Muscle of back (tissue), 11 donors: ENCODE results near the gene ADK. TPM values are rescaled to one million over a fixed set of nuclear protein-coding genes. Genes with fewer than 3 reads are reported as not detected.
A peak's percentile ranks its signal among the peaks of the same experiment; 100 is the strongest.

ENCODE experiments used
- DNase-seq, 3 donors: peaks; one replicate each; pipeline versions ENCODE4 v3.0.0 to v3.0.0-alpha.2; 2013
- polyA plus RNA-seq, 10 donors: library from polyadenylated mRNA; unstranded; fragments of 120-200 nt; gene quantifications; one replicate each; pipeline ENCODE4 v1.2.1, GENCODE V29; 2013; ENCODE audit not compliant: insufficient read length in 10 of 10

ADK gene
- polyA plus RNA-seq, 10 donors: 29.7 to 39.6 (median 34.0) TPM

GRCh38 chr10:74662635-74663034, 511.6 kb downstream of the ADK start:
- DNase-seq: no peak

DNA sequence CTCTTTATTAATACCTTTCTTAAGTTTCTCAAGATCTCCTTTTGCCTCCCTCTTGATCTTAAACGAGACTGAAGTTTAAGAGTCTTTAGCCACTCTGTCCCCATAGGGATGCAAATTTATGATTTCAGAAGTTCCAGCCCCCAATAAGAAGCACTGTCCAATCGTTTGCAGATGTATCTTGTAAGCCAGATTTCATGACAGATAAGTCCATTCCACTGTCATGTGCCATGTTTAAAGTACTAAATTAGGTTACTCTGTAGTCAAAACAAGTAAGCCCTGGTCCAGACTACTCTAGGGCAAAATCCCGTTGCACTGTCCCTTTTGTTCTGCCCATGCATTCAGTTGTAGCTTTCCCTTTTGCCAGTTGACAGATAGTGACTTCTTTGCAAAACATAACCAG, 518.2 kb downstream of the ADK start:
- DNase-seq: no peak

GRCh38 chr10:74671716-74672115, 520.7 kb downstream of the ADK start:
- no peak for DNase-seq

DNA sequence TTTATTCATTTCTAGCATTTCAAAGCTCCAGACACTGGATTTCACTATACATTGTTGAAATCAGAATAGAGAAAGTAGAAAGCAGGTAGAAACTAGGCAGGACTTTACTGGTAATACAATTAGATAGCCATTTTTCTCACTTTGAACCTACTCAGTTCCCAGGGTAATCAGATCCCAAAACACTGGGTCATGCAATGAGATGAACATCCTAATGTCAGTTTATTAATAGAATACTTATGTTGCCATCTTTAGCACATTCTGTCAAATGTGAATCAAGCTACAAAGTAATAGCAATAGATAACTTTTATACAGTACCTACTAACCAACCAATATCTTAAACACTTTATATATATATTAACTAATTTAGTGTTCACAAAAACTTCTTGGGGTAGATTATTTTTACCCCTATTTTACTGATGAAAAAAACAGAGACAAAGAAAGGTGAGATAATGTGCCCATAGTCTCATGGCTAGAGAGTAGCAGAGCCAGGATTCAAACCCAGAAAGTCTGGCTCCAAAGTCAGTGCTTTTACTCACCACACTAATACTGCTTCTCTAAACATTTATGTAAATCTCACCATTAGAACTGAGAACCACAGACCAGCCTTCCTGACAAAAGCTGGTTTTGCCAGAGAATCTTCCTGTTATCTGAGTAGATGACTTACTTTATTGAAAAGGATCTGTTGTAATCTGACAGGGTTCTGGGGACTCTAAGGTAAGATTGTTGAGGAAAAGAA, 521.6 kb downstream of the ADK start:
- DNase-seq: no peak

DNA sequence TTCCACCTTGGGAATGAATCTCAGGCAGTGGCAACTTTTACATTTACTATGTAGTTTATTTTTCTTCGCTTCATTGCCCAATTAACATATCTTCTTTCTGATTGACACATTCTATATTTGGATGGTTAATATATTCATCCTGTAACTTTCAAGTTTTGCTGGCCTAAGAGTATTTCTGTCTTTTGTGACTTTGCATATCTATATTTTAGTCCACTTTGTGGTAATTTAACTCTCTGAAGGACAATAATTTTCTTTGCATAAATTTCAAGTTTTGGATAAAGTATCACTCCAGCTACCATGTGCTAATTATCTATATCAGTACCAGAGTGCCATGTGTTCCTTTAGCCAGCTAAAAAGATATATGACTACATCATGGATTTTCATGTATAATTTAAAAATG, 523.9 kb downstream of the ADK start:
- no peak for DNase-seq

DNA sequence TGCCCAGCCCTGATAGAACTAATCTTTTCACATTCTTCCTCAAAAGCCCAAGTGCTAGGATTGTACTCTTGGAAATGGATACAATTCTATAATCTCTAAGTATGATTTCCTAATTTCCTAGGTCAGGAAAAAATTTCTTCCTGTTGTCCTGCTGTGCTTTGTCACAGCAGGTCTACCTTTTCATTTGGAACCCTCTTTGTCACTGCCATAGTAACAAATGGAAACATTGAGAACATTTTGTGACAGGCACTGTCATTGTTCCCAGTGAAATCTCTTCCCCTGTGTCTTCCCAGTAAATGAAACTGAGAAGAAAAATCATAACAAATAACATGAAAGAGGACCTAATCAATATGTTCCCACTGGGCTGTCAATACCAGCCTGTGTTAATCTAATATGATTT, 524.5 kb downstream of the ADK start:
- DNase-seq: no peak

GRCh38 chr10:74677951-74678350, 526.9 kb downstream of the ADK start:
- no peak for DNase-seq

- no peak for DNase-seq
These were observed 531.1 kb downstream of the ADK start for GRCh38 chr10:74681917-74682627.

- no peak for DNase-seq
These were observed 532.0 kb downstream of the ADK start for GRCh38 chr10:74683067-74683466.

DNA sequence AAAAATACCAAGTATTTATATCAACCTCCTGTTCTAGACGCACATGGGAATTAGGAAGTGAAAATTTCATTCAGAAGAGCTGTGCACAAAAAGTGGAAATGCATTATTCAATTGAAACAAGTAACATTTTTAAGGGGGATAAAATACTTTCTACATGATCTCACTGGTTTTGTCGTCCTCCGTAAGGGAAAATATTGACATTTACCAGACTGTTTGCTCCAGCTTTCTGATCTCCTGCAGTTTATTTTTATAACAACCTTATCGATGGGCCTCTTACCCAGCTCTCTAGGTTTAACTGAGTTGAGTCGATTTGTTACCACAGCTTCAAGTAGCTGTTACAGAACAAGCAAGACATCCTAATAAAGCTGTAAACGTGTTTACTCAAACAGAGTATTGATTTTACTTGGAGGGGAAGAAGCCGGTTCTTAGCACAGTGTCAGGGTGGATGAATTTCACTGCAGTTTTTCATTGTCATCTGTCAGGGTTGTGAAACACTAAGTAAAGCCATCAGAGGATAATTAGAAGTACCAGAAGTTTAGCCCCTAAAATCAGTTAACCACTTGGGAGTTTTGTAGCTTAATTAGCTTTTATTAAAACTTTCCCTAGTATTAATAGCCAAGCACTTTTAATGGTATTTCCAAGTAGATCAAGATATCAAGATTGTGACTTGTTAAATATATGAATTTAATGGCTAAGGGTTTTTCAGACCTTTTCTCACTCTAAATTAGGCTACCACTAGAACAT, 532.8 kb downstream of the ADK start:
- DNase-seq: peak in 1 of 3 donors; percentile 20

DNA sequence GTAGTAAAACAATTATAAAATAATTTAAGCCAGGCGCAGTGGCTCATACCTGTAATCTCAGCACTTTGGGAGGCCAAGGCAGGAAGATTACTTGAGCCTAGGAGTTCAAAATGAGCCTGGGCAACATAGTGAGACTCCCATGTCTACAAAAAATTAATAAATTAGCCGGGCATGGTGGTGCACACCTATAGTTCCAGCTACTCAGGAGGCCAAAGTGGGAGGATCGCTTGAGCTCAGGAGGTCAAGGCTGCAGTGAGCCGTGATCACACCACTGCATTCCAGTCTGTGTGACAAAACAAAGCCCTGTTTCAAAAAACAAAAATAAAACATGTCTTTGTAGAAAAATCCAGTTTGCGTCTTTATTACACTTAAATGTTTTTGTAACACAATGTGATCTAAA, 533.4 kb downstream of the ADK start:
- no peak for DNase-seq

DNA sequence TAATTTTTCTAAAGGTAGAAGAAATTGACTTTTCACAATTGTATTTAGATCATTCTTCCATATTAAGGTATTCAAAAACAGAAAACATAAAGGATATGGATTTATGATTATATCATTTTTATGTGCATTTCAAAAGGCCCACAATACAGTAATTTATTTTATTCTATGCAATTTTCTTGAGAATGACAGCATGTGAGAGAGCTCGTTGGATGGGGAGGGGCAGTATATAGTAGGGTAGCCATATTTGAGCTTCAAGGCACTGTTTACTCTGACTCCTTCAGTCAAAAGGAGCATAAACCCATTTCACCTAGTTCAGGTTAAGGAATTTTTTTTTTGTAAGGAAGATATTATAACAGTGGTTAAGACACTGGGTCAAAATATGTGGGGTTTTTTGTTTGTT, 534.5 kb downstream of the ADK start:
- DNase-seq: no peak

DNA sequence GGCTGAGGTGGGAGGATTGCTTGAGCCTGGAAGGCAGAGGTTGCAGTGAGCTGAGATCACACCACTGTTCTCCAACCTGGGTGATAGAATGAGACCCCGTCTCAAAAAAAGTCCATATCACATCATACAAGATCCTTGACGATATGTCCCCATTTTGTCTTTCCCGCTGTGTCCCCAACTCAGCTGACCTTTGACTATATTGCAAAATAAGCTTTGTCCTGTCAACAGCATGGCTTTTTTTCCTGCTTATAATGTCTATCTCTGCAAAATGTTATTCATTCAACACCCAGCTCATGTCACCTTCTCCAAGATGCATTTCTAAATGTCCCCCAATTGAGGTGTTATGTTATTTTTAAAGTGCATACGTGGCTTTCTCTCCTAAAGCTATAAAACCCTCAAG, 539.4 kb downstream of the ADK start:
- no peak for DNase-seq

DNA sequence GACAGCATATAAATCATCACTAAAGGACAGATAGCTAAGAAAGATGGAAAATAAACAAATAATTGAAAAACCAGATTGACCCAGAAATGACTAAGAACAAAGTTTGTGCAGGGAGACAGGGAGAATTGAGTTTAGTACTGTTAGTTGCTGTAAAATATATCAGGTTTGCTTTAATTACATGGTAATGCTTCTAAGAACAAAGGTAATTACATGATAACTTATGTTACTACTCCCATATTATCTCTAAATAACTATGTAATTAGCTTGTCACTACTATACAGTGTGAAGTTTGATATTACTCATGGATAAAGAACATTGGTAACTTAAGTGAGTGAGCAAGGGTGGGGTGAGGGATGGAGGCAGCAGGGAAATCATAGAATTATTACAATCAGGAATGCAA, 540.1 kb downstream of the ADK start:
- DNase-seq: no peak

DNA sequence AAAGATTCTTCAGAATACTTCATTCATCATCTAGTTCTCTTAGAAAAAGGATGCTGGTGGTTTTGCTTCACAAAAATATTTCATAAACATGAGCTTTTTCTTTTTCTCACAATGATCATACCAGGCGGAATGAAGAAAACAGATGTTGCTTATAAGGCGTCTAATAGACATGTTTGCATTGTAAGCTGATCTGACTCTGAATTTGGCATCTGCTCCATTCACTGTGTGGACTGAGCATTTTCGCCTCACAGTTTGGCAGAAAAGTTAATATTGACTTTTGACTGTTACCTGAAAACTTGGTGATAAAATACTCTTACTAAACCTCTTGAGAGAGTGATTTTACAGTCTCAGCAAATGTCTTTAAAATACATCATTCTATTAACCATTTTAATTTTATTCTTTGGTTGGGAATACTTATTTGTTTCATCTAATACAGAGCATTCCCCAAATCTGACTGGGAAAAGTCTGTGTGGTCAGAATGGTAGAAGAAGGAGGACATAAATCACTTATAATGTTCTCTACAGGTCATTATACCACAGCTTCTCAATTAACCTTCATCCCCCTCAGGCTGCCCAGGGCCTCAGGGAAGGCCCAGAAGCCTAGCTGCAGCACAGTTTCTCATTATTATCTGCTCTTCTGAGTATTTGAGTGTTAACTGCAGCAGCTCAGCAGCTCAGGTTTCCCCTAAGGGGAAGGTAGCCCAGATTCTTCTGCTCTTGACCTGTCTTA, 553.8 kb downstream of the ADK start:
- peak; percentile 10 to 73 (median 45) for DNase-seq

GRCh38 chr10:74705358-74705980, 554.4 kb downstream of the ADK start:
- DNase-seq: peak in 1 of 3 donors; percentile 6

DNA sequence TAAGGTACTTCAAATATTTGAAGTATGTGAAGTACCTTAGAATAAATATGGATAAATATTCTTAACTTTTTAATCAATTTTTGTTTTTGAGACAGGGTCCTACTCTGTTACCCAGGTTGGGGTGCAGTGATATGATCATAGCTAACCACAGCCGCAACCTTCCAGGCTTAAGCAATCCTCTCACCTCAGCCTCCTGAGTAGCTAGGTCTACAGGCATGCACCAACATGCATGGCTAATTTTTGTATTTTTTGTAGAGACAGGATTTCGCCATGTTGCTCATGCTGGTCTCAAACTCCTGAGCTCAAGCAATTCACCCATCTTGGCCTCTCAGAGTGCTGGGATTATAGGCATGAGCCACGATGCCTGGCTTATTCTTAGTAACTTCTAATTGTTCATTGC, 555.9 kb downstream of the ADK start:
- DNase-seq: no peak

DNA sequence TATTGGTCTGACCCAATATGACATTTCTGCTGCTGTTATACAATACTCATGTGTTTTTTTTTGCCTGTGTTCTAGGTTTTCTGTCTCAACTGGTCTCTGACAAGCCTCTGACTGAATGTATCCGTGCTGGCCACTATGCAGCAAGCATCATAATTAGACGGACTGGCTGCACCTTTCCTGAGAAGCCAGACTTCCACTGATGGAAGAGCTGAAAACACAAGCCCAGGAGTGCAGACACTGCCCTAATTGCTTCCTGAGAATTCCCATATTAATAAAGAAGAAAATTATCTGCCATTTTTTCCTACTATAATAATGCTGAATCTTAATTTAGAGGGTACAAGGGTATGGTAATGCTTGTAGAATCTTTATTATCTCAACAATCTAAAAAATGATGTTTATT, 557.2 kb downstream of the ADK start:
- no peak for DNase-seq

- DNase-seq: no peak
These were observed 567.2 kb downstream of the ADK start for GRCh38 chr10:74718208-74718607.

- DNase-seq: no peak
These were observed 577.2 kb downstream of the ADK start for GRCh38 chr10:74728225-74728624.

DNA sequence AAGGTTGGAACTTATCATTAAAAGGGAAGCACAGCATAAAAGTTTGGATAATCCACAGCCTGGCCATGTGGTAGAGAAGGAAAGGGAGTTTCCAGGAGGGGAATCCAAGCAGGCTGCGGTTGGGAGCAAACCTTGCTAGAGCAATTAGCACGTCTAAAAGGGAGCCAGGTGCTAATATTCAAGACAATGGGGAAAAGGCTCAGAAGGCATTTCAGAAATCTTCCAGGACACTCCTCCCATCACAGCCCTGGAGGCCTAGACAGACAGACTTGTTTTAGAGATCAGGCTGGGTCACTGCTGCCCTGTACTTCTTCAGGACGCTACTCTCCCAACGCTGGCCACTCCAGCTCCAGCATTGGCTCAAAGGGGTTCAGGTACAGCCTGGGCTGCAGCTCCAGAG, 579.2 kb downstream of the ADK start:
- DNase-seq: no peak

DNA sequence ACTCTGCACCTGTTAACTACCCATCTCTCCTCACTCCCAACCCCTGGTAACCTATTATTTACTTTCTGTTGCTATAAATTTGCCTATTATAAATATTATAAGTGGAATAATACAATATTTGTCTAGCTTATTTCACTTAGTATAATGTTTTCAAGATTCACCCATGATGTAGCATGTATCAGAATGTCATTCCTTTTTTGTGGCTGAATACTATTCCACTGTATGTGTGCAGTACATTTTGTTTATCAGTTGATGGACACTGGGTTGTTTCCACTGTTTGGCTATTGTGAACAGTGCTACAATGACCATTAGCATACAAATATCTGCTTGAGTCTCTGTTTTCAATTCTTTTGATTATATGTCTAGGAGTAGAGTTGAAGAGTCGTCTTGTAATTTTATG, 582.6 kb downstream of the ADK start:
- no peak for DNase-seq
